NK-92 treated with Interleukin-12 subunit alpha and Interleukin-12 subunit beta, amount 100 ng/mL, for 24 hours (cell line): ENCODE results near the gene PRR15L.
"Not testable (repeated sequence)": the region's sequence is repeated elsewhere in the genome, so short reads cannot be mapped to it uniquely, and the experiment has no call there.

Experiments
- DNase-seq: peaks from one replicate; lab custom pipeline; 2025; lab: John Stamatoyannopoulos, UW

Gene PRR15L, protein sequence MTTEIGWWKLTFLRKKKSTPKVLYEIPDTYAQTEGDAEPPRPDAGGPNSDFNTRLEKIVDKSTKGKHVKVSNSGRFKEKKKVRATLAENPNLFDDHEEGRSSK

DNA sequence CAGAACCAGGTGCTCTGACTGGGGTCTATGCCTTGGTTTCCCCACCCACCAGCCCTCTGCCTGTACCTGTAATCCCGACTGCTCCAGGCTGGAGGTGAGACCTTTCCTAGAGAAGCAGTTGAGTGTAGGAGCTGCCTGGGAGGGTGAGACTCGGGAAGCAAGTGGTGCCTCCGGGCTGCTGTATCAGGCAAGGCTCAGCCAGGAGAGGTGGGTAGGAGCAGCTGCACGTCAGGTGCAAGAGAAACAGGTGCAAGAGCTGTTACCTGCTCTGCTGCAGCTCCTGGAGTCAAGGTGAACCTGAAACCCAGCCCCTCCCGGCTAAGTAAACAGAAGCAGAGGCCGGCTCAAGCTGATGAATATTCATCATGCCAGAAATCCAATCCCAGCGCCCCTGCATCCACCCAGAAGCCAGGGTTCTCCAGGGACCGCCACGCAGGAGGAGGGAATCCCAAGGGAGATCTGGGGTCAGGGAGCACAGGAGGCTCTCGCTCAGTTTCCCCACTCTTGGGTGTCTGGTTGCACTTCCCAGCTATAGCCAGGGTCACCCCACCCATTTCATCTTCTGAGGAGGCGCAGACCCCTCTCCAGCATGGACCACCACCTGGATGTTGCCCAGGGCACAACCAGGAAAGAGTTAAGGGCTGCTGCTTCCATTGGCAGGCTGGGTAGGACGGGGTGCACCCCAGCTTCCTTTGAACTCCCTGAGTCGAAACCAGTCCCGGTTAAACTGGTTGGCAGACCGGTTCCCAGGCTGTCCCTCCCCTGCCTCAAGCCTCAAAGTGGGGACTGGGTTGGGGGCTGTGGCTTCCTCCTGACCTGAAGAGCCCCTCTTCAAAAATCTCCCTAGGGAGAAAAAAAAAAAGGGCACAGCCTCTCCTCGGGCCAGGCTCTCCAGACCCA is at the start of gene PRR15L:
PRR15L (minus strand) TSS at position 293 of the 900 bp plus-strand sequence. CDS start 4,649 bp downstream, outside the sequence.
- DNase-seq = no peak

DNA sequence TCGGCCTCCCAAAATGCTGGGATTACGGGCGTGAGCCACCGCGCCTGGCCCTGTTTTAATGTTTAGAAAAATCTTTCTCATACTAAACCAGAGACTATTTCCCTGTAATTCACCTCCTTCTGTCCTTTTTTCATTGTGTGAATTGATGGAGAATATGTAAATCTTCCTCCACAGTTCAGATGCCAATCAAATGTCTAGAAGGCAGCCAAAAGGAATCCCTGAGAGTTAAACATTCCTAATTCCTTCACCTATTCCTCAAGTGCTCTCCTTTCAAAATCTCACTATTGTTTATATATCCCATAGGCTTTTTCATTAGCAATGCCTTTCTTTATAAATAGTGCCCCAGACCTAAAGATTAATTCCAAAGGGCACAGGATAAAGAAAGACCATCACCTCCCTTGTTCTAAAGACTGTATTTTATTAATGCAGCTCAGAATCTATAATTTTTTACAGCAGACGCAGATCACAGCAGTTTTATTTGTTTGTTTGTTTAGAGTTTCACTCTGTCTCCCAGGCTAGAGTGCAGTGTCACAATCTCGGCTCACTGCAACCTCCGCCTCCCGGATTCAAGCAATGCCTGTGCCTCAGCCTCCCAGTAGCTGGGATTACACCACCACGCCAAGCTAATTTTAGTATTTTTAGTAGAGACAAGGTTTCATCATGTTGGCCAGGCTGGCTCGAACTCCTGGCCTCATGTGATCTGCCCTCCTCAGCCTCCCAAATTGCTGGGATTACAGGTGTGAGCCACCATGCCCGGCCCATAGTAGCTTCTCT is 49.4 kb upstream of the PRR15L start:
- DNase-seq = no peak

DNA sequence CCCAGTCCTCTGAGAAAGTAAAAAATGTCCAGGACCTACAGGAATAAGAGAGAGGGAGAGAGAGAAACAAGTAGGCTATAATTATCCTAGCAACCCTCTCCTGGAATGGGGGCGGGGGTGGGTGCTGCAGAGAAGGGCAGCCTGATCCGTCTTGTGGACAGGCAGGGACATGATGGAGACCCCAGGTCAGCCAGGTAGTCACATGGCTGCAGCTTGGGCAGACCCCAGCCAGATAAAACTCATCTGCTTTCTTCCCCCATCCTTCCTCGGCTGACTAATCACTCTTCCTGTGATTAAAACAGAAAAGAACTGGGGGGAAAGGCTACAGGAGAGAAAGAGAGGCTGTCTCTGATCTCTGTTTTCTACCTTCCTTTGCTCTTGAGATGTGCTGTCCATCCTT is 47.3 kb upstream of the PRR15L start:
- DNase-seq = no peak

DNA sequence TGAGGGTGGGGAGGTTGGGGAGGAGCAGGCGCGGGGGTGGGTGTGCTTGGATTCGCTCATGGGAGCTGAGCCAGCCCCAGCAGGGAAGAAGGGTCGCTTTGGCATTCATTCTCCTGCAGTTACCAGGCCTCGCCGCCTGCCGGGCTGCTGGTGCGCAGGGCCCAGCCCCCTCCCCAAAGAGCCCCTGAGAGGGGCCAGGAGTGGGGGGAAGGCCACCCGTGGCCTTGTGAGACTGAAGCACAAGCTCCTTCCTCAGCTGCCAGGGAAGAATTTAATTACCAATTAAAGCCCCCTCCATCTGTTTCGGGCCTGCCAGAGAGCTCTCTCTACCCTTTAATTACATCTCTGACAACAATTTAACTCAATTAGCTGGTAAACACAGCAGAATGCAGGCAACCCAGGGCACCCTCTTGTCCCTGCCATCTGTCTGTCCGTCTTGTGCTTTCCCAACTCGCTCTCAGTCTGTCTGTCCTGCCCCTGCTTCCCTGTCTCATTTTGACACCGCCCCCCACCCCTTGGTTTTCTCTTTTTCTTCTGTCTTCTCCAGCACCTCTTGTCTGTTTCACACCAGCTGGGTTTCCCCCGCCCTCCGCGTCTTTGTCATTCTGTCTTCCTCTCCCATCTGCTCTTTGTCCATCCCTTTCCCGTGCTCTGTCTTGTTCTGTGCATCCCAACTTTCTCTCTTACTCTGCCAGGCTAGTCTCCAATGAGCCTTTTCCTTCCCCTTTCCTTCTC is 45.9 kb upstream of the PRR15L start:
- no peak for DNase-seq

DNA sequence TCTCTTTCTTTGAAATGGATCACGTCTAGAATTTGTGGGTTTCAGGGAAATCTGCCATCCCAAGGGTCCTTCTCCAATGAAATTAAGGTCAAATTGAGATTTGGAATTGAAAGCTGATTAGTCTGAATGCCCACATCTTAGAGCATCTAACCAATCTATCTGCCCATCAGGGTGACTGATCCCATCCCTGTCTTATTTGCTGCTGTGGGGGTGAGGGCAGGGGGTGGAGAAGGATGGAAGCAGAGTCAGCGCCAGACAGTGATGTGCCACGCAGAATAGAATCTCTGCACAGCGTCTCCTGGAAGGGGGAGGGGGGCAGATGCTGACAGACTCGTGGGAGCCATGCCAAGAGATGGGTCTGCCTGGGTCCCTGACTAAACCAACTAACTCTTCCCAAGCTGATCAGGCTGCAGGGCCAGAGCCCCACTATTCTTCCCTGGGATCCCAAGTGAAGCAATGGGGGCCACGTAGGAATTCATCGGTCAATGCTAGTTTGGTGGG is 45.3 kb upstream of the PRR15L start:
- no peak for DNase-seq

DNA sequence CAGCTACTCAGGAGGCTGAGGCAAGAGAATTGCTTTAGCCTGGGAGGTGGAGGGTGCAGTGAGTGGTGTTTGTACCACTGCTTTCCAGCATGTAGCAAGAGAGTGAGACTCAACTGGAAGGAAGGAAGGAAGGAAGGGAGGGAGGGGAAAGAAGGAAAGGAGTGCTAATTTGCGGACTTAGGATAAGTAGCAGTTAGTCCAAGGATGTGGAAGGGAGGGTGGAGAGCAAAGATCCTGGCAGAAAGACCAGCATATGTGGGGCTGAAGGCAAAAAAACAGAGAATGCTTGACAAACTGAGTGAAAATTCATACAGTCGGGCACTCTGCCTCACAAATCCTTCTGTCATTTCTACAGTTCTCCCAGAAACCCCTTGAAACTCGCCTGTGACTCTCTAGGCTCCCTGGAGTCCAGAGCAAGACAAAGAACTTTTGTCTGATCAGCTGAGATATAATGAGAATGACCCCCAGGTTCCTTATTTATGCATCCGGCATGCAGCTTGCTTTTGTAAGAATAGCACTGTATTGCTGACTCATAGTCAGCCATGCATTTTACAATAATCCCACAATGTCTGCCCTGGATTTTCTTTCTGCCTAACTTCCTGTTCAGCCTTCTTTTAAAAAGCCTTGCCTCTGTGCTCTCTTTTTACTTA is 44.7 kb upstream of the PRR15L start:
- no peak for DNase-seq

DNA sequence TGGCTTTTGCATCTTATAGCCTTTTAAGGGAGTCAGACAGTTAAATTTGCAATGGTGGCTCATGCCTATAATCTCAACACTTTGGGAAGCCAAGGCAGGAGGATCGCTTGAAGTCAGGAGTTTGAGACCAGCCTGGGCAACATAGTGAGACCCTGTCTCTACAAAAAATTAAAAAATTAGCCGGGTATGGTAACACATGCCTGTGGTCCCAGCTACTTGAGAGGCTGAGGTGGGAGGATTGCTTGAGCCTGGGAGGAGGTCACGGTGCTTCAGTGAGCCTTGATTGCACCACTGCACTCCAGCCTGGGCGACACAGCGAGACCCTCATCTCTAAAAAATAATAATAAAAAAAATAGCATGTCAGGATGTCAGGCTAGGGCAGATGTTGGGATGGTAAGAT is 44.0 kb upstream of the PRR15L start:
- not testable (repeated sequence) for DNase-seq

DNA sequence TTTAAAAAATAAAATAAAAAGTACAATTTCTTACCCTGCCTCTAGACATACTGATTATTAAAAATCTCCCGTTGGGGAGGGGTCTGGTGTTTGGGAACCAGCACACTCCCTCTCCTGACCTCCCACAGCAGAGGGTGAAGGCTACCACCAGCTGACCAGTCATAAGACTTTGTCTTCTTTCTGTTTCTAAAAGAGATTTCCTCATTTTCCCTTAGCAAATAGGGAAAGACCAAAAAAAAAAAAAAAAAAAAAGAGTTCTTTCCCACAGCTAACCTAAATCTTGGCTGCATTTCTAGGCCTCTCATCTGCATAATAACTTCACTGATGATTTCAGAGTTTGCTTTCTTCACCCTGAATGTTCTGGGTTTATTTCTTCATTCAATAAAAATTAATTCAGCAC is 43.5 kb upstream of the PRR15L start:
- DNase-seq = no peak

DNA sequence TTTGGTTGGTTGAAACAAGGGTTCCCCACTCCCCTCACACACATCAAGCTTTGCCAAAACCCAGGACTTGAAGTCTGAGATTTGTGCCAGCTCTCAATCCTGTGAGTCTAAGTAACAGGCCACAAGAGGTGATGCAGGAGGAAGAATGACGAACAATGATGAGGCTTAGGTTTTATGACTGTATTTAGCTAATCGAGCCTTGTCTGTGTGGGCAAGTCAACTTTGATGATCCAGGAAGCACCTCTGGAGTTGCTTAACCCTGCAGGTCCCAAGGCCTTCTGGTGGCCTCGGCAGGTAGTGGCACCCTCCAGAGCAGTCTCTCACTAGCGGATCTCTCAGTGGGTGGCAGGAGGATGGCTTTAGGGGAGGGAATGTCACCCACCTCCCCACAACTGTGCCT is 41.9 kb upstream of the PRR15L start:
- DNase-seq = no peak

DNA sequence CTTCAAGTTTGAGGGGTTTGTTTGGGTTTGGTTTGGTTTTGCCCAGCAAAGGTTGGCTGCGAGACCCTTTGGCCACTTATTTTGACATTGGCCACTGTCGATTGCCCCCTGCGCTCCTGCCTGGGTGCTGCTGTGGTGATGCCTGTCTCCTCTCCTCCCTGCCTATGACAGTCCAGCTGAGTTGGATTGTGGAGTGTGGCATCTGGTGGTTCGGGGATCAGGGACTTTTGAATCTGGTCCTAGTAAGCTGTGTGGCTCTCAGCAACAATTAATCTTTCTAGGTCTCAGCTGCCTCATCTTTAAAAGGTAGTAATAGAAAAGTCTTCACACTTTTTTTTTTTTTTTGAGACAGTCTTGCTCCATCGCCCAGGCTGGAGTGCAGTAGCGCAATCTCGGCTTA is 40.4 kb upstream of the PRR15L start:
- DNase-seq = no peak

DNA sequence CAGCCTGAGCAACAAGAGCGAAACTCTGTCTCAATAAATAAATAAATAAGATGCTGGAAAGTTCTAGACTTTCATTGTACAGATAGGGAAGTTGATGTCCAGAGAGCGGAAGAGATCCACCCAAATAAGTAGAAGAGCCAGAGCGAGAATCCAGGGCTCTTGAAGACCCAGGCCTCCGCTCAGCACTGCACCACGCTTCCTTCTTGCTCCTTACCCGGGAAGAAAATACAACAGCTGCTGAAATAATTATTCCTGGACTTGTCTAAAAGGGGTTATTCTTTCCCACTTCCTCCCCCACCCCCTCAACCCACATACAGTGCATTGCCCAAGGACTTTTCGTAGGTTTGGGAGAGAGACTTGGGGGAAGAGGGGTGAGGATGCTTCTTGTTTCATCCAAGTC is 39.9 kb upstream of the PRR15L start:
- DNase-seq = no peak

DNA sequence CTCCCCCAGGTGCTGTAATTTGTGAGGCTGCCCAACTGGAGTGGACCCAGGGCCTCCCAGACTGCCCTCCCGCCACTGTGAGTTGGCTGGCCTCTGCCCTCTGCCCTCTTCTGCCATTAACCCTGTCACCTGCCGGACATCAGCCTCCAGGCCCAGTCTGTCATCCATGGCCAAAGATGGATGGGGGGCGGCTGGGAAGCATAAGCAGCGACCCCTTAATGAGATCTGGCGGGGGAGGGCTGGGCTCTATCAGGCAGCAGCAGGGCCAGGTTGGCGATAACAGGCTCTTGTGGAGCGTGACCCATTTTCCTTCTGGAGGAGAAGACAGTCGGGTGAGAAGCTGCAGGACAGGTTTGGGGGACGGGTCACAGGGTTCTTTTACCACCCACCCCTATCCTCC is 38.5 kb upstream of the PRR15L start:
- no peak for DNase-seq

DNA sequence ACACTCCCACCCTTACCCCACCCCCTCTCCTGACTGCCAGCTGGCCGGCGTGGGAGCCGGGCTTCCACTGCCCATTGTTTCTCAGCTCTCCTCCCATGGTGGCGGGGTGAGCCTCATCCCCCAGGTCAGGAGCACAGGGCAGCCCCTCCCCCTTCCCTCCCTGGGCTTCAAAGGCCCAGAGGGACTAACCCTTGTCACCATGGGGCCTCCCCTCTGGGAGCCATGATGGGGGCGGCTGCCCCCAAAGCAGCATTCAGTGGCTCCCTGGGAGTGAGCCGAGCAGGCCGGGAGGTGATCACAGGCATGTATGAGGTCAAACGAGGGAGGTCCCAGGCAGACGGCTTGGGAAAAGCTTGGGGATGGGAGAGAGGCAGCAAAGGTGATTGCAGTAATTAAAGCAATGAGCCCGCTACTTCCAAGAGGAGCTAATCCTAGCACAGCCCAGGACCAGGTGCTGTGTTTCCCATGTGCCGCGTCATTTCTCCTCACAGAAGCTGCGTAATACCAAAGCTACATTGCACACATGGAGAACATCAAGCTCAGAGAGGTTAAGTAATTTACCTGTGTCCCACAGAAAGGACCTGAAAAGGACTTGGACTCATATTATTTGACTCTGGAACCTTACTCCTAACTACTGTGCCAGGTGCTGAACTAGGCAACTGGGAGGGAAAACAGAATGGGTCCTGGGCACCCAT is 37.7 kb upstream of the PRR15L start:
- DNase-seq = no peak

DNA sequence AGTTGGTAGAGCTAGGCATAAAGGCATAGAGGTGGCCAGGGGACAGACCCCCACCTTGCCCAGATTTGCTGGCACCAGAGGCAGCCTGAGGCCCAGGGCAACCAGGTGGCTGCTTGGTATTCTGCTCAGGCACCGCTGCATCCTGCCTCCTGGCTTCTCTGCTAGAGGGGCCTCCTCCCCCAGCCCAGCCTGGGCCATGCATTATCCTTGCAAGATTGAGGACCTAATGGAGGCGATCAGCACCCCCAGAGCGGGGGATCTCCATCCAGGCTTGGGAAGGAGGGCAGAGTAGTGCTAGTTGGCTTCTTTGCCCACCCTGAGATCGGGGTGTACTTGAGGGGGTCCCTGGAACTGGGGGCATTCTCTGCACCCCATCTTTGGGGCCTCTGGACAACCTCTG is 37.0 kb upstream of the PRR15L start:
- DNase-seq = no peak

DNA sequence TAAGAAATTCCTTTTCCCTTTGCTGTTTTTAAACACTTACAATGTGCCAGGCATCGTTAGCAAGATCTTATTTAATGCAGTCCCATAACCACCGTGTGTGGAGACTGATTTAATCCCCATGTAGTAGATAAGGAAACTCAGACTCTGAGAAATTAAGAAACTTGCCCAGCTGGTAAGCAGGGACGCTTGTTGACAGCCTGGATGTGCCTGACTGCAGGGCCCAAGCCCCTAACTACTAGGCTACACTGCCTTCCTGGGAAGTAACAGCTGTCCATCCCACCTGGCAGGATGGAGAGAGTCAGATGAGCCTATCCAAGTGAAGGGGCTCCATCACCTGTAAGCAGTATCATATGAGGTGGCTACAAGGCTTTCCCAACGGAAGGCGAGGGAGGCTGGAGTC is 36.3 kb upstream of the PRR15L start:
- DNase-seq = no peak

DNA sequence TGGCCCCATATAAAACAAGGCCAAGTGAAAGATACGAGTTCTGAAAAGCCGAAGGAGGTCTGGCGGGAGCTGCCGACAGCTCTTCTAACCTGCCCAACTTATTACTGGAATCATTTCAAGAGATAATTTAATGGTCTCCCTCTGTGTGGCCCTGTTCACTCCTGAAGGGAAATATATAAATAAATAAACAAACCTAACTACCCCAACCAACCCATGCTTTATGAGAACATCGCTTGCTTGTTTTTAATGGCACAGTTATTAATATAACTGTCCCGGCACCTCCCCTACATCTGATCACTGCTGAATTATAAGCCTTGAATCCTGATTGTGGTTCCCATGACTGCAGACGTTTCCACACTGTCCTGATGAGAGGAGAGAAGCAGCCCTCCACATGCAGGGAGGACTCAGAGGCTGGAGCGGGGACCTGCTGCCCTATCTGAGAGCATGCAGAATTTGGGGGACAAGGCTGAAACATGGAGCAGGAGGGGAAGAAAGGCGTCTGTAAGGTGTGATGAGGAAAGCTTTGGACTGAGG is 35.4 kb upstream of the PRR15L start:
- no peak for DNase-seq

DNA sequence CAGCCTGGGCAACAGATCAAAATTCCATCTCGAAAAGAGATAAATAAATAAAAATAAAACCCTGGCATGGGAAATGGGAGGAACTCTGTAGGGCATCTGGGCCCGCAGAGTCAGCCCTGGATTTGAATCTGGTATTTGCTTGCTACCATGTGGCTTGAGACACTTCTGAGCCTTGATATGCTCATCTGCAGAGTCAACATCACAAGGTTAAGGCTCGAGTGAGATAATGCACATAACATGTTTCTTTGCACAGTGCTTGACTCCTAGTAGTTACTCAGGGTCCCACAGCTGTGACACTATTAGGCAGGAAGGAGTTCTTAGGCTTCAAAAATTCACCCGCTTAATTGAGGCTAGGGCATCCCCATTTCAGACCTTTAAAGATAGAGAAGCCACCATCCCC is 34.5 kb upstream of the PRR15L start:
- no peak for DNase-seq

DNA sequence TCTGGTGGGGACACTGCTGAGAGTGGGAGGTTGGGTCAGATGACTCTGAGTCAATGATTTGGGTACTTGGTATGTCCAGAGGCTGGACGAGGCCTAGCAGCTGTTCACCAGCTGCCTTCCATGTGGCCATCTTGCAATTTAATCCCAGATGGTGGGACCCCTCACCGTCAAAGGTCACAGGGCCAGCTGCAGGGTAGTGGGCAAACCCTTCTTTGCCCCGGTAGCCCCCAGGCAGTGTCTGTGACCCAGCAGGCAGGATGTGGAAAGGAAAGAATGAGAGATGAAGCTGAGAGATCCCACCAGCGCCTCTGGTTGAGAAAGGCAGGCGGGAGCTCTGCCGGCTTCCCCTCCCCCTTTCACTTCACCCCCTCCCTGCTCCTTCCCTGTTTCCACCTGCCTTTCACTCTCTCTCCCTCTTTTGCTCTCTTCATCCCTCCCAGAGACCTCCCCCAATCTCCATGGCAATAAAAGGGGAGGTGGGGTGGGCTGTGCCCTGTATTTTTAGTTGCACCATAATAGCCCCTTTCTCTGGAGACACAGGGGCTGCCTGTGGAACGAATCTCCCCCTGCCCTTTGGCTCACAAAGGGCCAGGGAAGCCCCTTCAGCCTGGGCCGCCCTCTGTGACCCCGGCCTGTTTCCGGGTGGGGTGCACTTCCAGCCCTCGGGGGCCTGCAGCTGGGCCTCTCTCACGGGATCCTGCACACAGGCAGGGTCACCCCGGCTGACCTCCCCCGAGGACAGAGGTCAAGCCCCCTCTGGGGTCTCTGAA is 33.5 kb upstream of the PRR15L start:
- DNase-seq = no peak

DNA sequence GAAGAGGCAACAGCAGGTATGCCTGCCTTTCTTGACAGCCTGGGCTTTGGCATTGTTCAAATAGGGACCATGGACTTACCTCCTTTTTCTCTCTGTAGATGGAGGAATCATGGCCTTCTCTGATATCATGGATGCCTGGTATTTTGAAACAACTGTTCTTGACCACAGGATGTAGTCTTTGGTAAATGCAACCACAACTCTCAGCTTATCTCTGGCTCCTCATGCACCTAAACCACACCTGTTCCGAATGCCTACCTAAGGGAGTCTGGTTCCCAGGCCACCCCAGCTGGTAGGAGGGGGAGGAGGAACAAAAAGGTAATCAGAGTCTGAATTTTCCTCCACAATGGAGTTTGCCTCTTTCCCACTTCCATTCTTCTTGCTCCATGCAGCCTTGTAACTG is 32.0 kb upstream of the PRR15L start:
- DNase-seq = no peak

DNA sequence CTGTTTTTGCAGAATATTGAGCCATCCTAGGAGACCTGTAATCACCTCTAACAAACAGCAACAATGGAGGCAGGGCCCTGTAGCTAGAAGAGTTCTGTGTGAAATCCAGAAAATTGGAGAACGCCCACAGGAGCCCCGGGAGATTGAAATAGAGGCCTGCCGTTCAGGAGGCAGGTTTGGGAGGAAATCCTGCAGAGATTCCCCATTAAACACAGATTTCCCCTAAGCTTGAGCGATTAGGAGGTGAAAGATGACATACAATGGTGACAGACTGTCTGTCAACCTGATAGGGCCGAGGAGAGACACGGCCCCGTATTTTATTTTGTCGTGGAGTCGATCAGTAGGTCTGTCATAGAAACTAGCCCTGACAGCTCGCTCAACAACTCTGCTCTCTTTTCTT is 31.5 kb upstream of the PRR15L start:
- DNase-seq = no peak
